ENCODE data around the gene WNT5B. TPM values are rescaled to one million over a fixed set of nuclear protein-coding genes. Genes with fewer than 3 reads are reported as not detected.

The WNT5B gene
- total and polyA plus RNA-seq, 5 donors from 2014 or later: not detected

Other genes with a start within 250 kb of the WNT5B start
- 26.0 TPM for gene FBXL14, start 34.6 kb upstream of the WNT5B start, total RNA-seq
- gene FBXL14, start 34.6 kb upstream of the WNT5B start, polyA plus RNA-seq: 10 to 100 TPM; 18.5 to 24.3 (median 23.7) TPM
- 26.3 TPM for gene ADIPOR2, start 61.8 kb downstream of the WNT5B start, total RNA-seq
- gene ADIPOR2, start 61.8 kb downstream of the WNT5B start, polyA plus RNA-seq: 1 to 10 TPM; 1.8 to 3.3 (median 2.5) TPM
- gene LRTM2, start 191.3 kb downstream of the WNT5B start, total RNA-seq: not detected
- gene LRTM2, start 191.3 kb downstream of the WNT5B start, polyA plus RNA-seq: not detected